Activated CD4-positive, alpha-beta T cell treated with anti-CD3 and anti-CD28 coated beads, Interleukin-2, Interleukin-4, amounts not matched to agents 100 ng/mL and 50 ng/mL, durations not matched to agents 16 hours and 8 hours (primary cell): ENCODE results near the gene APOBEC2.

Source experiments
- DNase-seq: peaks from one replicate; pipeline ENCODE4 v3.0.0-alpha.2; 2020; ENCODE audit warnings: low spot score

APOBEC2 gene

GRCh38 chr6:41038205-41038604 is 14.8 kb upstream of the APOBEC2 start:
- no peak for DNase-seq

DNA sequence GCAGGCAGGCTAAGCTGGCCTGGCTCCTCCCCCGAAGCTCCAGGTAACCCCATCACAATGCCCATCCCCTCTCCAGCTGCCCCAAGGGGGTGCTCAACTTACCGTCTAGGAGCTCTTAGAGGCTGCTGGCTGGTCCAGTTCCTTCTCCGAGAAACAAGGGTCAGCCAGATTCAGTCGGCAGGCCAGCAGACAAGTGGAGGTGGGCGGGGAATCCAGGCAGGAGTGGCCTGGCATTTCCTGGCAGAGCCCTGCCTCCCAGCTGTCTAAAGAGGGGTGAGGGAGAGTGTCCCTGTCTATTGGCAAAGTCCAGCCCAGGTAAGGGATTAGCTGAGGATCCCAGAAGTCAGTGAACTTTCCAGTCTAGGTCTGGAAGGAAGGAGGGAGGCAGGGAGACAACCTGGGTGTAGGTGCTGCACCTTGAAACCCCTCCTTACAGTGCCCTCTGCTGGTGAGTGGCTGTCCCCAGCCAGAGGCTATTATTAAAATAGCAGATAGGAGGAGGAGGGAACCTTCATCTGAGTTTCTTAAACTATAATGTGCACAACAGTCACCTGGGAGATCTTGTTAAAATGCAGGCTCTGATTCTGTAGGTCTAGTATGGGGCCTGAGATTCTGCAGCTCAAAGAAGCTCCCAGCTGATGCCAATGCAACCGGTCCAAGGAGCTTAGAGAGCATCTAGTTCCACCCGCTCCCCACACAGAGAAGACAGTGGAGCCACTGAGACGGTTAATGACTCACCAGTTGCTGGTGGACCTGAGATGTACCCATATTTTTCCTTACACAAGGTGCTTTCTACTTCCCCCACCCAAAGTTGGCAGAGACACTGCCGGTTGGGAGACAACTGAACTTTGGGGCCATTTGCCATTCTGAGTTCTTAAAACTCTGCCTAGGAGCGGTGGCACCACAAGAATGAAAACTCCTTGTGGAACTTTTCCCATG is 13.7 kb upstream of the APOBEC2 start, which contains the start of gene UNC5CL:
UNC5CL (minus strand) TSS at position 162 of the 939 bp plus-strand sequence. CDS start 4,147 bp downstream, outside the sequence.
- peak; percentile 54 for DNase-seq

DNA sequence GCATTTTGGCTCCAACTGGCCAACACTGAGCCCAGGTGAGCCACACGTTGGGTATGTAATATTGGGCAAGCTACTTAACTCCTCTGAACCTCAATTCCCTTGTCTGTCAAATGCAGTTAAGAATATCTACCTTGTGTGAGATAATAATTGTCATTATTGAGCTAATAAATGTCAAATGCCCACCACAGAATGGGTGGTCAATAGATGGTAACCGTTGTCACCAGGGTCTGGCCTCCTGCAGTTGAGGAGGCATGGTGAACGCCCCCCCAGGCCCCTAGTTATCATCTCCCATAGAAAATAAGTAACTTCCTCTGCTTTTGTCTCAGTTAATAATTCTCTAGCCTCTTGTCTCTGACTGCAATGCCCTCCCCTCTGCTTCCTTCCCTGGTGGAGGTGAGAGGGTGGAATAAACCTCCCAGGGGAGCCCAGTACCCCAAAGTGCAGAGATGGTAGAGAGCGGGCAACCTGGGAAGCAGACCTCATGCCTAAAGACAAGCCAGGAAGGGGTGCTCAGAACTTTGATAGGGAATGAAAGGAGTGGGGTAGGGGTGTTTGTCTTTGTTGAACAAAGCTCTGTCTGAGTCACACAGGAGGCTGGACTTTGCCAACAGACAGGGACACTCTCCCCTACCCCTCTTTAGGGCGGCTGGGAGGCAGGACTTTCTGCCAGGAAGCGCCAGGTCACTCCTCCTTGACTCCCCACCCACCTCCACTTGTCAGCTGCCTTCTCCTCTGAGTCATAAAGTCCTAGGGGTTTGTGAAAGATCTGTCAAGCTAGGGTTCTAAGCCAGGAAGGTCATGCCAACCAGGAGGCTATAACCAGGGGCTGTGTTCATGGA is 12.7 kb upstream of the APOBEC2 start:
- peak; percentile 29 for DNase-seq

- DNase-seq = no peak
Observed at GRCh38 chr6:41040940-41041536, 12.0 kb upstream of the APOBEC2 start.

GRCh38 chr6:41042226-41043055 is 10.6 kb upstream of the APOBEC2 start, which contains the start of gene TSPO2:
TSS of gene TSPO2 (plus strand) at chr6:41042467. CDS start at chr6:41042986, 519 bp downstream.
- DNase-seq = no peak

DNA sequence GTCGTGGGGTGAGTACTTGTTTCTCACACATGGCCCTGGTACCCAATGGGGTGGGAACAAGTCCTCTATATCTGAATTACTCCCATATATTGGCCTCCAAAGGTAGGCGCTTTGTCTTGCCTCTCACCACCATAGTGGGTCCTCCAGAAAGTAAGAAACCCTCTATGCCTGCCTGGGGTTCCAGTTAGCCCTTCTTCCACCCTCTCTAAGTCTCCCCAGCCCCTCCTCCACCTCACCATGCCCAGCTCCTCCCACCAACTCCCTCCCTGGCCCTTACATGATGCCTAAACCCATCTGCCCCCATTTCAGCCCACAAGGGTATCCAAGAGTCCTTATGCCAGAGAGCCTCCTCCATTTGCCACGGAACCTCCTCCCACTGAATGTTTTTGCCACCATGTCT is 9.9 kb upstream of the APOBEC2 start:
- no peak for DNase-seq

DNA sequence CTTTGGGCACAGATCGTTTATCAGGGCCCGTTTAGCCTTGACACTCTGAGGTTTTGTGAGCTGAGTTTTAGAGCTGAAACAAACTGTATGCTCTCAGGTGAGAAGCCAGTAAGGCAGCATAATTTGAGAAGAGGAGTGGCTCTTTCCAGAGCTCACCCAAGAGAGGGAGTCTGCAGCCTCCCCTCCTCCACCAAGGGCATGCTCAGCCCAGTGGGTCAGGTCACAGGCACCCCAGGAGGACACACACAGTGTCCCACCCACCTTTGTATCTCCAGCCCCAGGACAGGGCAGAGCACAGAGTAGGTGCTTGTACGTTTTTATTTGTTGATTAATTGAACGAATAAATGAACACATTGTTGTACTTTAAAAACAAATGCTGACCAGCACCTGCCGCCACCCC is 7.3 kb upstream of the APOBEC2 start:
- DNase-seq = no peak

DNA sequence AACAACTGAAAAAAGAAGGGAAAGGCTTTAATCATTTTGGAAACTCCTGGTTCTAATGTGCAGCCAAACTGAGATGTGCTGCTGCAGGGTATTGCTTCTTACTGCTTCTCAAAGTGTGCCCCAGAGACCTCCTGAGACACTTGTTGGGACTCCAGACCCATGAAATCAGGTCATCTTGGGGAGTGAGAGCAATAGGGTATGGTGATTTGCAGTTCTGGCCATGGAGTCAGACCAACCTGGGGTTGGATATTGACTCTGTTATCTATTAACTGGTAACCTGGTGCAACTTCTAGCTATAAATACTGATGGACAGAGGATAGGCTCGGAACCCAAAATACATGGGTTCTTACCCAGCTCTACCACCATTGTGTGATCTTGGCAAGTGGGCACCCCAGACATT is 6.9 kb upstream of the APOBEC2 start:
- DNase-seq = no peak

DNA sequence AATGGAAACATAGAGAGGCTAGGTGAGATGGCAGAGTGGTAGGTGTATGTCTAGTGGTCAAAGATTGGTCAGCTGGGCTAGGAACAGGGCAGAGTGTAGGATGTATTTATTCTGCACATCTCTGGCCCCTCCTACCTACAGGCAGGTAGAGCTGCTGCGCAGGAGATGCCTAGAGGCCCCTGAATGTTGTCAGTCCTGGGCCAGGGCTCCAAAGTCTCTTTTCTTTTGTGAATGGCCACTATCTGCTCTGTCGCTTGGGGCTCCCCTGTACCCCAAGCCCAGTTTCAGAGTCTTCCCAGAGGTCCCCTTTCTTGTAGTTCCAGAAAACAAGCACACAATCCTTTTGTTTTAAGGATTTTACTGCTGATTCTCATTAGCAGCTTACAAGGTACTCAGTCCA is 5.7 kb upstream of the APOBEC2 start:
- no peak for DNase-seq

GRCh38 chr6:41047745-41048732 is 5.0 kb upstream of the APOBEC2 start:
- DNase-seq = no peak

GRCh38 chr6:41049521-41049920 is 3.5 kb upstream of the APOBEC2 start:
- DNase-seq = no peak

DNA sequence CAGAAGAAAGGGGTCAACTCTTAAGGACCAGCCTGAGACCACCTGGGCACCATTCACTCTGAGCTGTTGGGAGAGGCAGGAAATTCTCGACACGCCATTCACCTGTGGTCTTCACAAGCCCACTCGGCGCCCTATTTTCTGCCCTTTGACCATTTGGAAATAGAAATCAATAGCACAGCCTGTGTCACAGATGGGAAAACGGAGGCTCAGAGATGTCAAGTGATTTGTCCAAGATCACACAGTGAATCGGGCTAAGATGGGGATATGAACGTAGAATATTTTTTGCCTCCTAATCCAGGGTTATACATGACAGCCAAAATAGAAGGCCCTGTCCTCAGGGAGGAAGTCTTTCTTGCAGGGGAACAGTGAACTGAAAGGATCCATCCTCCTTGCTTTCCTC is 3.0 kb upstream of the APOBEC2 start:
- DNase-seq = no peak

- DNase-seq = no peak
Observed at GRCh38 chr6:41050536-41050935, 2.5 kb upstream of the APOBEC2 start.

GRCh38 chr6:41051873-41052272 is 1.1 kb upstream of the APOBEC2 start:
- DNase-seq = no peak

GRCh38 chr6:41054511-41054910 is 1.5 kb downstream of the APOBEC2 start:
- no peak for DNase-seq

DNA sequence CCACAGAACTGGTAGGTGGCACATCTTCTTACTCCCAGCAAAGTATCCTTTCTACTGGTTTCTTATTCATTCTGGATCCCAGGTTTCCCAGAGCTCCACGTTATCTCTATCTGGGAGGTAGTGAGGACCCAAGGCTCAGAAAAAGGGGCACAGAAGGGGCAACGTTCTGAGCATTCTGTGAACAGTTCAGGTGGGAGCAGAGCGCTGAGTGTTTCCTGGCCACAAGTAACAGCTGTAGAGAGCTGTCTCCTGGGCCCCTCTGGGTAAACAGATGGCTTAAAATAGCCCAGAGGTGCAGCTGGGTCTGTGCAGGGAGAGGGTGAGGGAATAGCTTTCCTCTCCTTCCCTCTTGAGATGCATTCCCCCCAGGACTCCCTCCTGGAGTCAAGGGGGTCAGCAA is 2.1 kb downstream of the APOBEC2 start:
- DNase-seq = no peak

DNA sequence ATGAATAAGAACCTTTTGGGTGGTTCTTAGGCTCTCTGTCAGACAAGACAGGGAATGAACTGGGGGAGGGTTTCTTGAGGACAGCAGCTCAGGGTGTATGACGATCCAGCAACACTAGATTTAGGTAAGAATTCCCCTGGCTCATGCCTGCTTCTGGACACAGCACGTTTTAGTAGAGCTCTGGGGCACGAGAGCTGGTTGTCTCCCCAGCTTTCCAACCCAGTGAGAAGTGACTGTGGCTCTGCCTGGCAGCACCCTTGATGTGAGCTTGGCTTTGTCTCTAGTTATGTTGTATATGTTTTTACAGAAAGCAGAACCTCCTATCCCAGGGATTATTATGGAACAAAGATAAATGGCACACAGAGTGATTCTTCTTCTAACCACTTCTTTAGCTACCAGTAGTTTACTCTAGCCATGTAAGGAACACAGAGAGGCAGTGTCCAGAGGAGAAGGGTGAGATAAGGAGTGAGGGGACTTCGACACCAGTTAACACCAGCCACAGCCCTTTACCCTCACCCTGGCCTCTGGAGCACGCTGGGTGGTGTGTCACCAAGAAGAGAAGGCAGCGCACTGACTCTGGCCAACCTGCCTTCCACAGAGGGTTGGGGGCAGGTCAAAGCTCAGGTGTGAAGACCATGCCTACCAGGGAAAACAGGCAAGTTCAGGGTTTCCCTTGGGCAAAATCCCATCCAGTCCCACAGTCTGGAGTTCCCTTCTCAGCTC is 3.9 kb downstream of the APOBEC2 start:
- no peak for DNase-seq

DNA sequence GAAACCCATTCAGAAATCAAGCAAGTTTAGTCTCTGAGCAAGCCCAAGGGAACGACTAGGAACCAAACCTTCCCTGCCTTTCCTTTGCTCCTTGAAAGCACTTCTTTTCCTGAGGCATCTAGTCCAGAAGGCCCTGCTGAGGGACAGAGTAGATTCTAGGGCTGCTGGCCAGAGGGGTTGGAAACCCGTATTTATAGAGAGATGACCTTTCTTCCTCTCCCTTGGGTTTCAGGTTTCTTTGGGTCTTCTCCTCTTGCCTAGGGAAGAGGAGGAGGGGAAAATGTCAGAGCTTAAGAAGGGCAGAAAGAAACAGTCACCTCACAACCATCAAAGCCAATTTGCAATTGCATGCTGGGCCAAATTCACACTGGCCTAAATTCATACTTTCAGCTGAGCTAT is 5.8 kb downstream of the APOBEC2 start:
- DNase-seq = no peak

- DNase-seq = no peak
Observed at GRCh38 chr6:41059556-41059955, 6.6 kb downstream of the APOBEC2 start.
